Measurements from ENCODE around the gene B3GNT2.

Gene B3GNT2

DNA sequence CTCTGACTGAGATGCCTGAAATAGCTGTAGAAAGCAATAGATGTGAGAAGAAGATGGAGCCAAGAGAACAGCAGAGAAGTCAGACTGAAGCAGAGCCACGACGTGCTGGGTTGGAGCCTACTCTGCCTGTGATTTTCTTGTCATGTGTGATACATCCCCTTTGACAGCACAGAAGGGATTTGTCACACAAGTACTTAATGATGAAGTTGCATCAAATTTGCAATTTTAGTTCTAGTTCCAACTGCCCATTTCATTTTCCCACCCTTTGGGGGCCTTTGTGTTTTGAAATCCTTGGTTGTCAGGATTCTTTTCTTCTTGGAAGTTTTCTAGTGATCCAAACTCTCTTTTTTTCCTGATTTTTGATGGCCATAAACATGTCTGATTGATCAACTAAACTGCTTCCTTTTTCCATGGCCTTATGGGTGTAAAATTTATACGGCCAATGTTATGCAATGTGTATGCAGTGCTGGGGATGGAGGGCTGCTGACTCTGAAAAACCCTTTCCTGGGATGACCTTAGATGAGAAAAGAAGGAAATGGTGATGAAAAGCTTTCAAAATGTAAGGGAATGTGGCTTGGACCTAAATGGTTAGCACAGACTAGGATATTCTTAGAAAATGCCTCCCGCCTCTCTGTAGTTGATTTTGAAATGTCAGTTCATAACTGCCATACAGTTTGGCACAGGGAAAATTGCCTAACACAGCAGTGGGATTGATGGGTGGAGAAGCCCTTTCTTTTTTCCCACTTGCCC lies 9.6 kb upstream of the B3GNT2 start:
- ATAC-seq, result no peak
- no peak for TF ChIP-seq ZFP30 (CRISPR knock-in tag; IDR thresholded peaks at IDR 0.05)
- no peak for TF ChIP-seq PPARA (CRISPR knock-in tag; IDR thresholded peaks at IDR 0.05; ENCODE audit: borderline replicate concordance)
- no peak for TF ChIP-seq TOX (CRISPR knock-in tag; IDR thresholded peaks at IDR 0.05; ENCODE audit: borderline replicate concordance)
- TF ChIP-seq, protein P1, sequence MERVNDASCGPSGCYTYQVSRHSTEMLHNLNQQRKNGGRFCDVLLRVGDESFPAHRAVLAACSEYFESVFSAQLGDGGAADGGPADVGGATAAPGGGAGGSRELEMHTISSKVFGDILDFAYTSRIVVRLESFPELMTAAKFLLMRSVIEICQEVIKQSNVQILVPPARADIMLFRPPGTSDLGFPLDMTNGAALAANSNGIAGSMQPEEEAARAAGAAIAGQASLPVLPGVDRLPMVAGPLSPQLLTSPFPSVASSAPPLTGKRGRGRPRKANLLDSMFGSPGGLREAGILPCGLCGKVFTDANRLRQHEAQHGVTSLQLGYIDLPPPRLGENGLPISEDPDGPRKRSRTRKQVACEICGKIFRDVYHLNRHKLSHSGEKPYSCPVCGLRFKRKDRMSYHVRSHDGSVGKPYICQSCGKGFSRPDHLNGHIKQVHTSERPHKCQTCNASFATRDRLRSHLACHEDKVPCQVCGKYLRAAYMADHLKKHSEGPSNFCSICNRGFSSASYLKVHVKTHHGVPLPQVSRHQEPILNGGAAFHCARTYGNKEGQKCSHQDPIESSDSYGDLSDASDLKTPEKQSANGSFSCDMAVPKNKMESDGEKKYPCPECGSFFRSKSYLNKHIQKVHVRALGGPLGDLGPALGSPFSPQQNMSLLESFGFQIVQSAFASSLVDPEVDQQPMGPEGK (CRISPR knock-in tag; IDR thresholded peaks at IDR 0.05; ENCODE audit: borderline replicate concordance), result no peak
- no peak for TF ChIP-seq SNAI2 (CRISPR knock-in tag; IDR thresholded peaks at IDR 0.05)
- TF ChIP-seq CSDC2 (CRISPR knock-in tag; IDR thresholded peaks at IDR 0.05), result no peak
- no peak for TF ChIP-seq ISL1 (CRISPR knock-in tag; IDR thresholded peaks at IDR 0.05)
- TF ChIP-seq OSR1 (CRISPR knock-in tag; IDR thresholded peaks at IDR 0.05), result no peak
- TF ChIP-seq RARB (CRISPR knock-in tag; IDR thresholded peaks at IDR 0.05), result no peak
- TF ChIP-seq, protein P2, sequence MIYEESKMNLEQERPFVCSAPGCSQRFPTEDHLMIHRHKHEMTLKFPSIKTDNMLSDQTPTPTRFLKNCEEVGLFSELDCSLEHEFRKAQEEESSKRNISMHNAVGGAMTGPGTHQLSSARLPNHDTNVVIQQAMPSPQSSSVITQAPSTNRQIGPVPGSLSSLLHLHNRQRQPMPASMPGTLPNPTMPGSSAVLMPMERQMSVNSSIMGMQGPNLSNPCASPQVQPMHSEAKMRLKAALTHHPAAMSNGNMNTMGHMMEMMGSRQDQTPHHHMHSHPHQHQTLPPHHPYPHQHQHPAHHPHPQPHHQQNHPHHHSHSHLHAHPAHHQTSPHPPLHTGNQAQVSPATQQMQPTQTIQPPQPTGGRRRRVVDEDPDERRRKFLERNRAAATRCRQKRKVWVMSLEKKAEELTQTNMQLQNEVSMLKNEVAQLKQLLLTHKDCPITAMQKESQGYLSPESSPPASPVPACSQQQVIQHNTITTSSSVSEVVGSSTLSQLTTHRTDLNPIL (CRISPR knock-in tag; IDR thresholded peaks at IDR 0.05; ENCODE audit: low read depth), result no peak
- no peak for TF ChIP-seq ESRRG (CRISPR knock-in tag; IDR thresholded peaks at IDR 0.05)
- no peak for TF ChIP-seq ZFP3 (CRISPR knock-in tag; IDR thresholded peaks at IDR 0.05)
- TF ChIP-seq ZNF565 (CRISPR knock-in tag; conservative IDR thresholded peaks at IDR 0.05; ENCODE audit: low read depth), result no peak
- TF ChIP-seq ZC3H10 (CRISPR knock-in tag; IDR thresholded peaks at IDR 0.05), result no peak
- no peak for TF ChIP-seq ARNTL (CRISPR knock-in tag; IDR thresholded peaks at IDR 0.05; ENCODE audit: borderline replicate concordance, low read depth)
- TF ChIP-seq TCF4 (CRISPR knock-in tag; IDR thresholded peaks at IDR 0.05; ENCODE audit: borderline replicate concordance), result no peak
- no peak for TF ChIP-seq GLIS3 (CRISPR knock-in tag; IDR thresholded peaks at IDR 0.05)
- no peak for TF ChIP-seq ZNF70 (CRISPR knock-in tag; IDR thresholded peaks at IDR 0.05)

DNA sequence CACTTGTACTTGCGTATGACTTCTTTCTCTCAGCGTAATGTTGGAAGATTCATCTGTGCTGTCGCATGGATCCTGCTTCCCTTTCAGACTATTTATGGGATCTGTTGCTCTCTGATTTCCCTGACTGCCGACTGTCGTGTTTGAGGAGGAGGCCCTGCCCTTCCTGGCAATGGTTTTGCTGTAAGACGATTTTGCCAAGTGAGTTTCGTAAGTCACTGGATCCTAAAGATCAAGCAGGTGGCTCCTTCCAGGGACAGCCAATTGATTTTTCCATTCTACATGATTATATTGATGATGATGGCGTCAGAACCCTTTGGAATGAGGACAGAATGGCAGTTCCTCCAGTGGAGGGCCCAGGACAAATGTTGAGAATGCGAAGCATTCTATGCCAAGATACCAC lies 8.7 kb upstream of the B3GNT2 start:
- no peak for ATAC-seq
- TF ChIP-seq ESRRG (CRISPR knock-in tag; IDR thresholded peaks at IDR 0.05), result no peak
- TF ChIP-seq ZC3H10 (CRISPR knock-in tag; IDR thresholded peaks at IDR 0.05), result no peak
- TF ChIP-seq ZNF8 (CRISPR knock-in tag; IDR thresholded peaks at IDR 0.05), result no peak
- TF ChIP-seq ZNF565 (CRISPR knock-in tag; conservative IDR thresholded peaks at IDR 0.05; ENCODE audit: low read depth), result no peak
- no peak for TF ChIP-seq ZFP3 (CRISPR knock-in tag; IDR thresholded peaks at IDR 0.05)
- TF ChIP-seq, protein P2 (CRISPR knock-in tag; IDR thresholded peaks at IDR 0.05; ENCODE audit: low read depth), result no peak
- no peak for TF ChIP-seq PPARA (CRISPR knock-in tag; IDR thresholded peaks at IDR 0.05; ENCODE audit: borderline replicate concordance)
- TF ChIP-seq RARB (CRISPR knock-in tag; IDR thresholded peaks at IDR 0.05), result no peak

DNA sequence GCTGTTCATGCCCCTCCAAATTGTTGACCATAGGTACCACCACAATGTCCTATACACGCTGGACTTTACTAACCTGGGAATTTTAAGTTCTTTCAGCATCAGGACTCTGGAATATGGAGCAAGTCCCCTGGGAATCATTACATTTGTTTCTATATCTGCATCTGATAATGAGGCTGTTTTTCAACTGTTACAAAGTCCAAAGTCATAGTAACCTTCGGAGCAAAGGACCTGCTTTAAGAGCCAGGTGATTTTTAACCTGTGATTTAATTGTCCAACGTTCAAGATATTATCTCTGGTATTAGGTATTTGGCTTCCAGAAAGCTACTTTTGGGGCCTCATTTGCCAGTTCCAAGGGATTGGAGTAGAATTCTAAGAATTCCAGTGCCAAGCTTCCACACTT lies 7.5 kb upstream of the B3GNT2 start:
- ATAC-seq, result no peak
- TF ChIP-seq OSR1 (CRISPR knock-in tag; IDR thresholded peaks at IDR 0.05) (no peak), GLIS3 (CRISPR knock-in tag; IDR thresholded peaks at IDR 0.05) (no peak), PPARA (CRISPR knock-in tag; IDR thresholded peaks at IDR 0.05; ENCODE audit: borderline replicate concordance) (no peak), ZC3H10 (CRISPR knock-in tag; IDR thresholded peaks at IDR 0.05) (no peak), CSDC2 (CRISPR knock-in tag; IDR thresholded peaks at IDR 0.05) (no peak), ZNF8 (CRISPR knock-in tag; IDR thresholded peaks at IDR 0.05) (no peak), ARNTL (CRISPR knock-in tag; IDR thresholded peaks at IDR 0.05; ENCODE audit: borderline replicate concordance, low read depth) (no peak), ZNF565 (CRISPR knock-in tag; conservative IDR thresholded peaks at IDR 0.05; ENCODE audit: low read depth) (no peak), SNAI2 (CRISPR knock-in tag; IDR thresholded peaks at IDR 0.05) (no peak), ZNF70 (CRISPR knock-in tag; IDR thresholded peaks at IDR 0.05) (no peak), ISL1 (CRISPR knock-in tag; IDR thresholded peaks at IDR 0.05) (no peak), BACH2 (CRISPR knock-in tag; IDR thresholded peaks at IDR 0.05; ENCODE audit: borderline replicate concordance) (no peak)
- TF ChIP-seq, protein P3, sequence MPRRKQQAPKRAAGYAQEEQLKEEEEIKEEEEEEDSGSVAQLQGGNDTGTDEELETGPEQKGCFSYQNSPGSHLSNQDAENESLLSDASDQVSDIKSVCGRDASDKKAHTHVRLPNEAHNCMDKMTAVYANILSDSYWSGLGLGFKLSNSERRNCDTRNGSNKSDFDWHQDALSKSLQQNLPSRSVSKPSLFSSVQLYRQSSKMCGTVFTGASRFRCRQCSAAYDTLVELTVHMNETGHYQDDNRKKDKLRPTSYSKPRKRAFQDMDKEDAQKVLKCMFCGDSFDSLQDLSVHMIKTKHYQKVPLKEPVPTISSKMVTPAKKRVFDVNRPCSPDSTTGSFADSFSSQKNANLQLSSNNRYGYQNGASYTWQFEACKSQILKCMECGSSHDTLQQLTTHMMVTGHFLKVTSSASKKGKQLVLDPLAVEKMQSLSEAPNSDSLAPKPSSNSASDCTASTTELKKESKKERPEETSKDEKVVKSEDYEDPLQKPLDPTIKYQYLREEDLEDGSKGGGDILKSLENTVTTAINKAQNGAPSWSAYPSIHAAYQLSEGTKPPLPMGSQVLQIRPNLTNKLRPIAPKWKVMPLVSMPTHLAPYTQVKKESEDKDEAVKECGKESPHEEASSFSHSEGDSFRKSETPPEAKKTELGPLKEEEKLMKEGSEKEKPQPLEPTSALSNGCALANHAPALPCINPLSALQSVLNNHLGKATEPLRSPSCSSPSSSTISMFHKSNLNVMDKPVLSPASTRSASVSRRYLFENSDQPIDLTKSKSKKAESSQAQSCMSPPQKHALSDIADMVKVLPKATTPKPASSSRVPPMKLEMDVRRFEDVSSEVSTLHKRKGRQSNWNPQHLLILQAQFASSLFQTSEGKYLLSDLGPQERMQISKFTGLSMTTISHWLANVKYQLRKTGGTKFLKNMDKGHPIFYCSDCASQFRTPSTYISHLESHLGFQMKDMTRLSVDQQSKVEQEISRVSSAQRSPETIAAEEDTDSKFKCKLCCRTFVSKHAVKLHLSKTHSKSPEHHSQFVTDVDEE (CRISPR knock-in tag; IDR thresholded peaks at IDR 0.05), result no peak
- TF ChIP-seq, protein P4, sequence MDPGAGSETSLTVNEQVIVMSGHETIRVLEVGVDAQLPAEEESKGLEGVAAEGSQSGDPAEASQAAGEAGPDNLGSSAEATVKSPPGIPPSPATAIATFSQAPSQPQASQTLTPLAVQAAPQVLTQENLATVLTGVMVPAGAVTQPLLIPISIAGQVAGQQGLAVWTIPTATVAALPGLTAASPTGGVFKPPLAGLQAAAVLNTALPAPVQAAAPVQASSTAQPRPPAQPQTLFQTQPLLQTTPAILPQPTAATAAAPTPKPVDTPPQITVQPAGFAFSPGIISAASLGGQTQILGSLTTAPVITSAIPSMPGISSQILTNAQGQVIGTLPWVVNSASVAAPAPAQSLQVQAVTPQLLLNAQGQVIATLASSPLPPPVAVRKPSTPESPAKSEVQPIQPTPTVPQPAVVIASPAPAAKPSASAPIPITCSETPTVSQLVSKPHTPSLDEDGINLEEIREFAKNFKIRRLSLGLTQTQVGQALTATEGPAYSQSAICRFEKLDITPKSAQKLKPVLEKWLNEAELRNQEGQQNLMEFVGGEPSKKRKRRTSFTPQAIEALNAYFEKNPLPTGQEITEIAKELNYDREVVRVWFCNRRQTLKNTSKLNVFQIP (CRISPR knock-in tag; IDR thresholded peaks at IDR 0.05; ENCODE audit: borderline replicate concordance, low read depth), result no peak

Data from SK-N-SH treated with all-trans-retinoic acid at 6 μM for 48 hours (cell line).